SK-N-SH (cell line): Measurements from ENCODE around the gene DCDC1. TPM values are rescaled to one million over a fixed set of nuclear protein-coding genes. Genes with fewer than 3 reads are reported as not detected.

Source experiments
- CTCF ChIA-PET: fragments of 300-600, 350-600 bp; formaldehyde crosslinking; extraction: SDS; loops from one replicate; lab custom pipeline; 2021; lab: Yijun Ruan, JAX
- POLR2A ChIA-PET: fragments of 350-600 bp; sonication (Branson Sonifier 250); formaldehyde crosslinking; extraction: SDS; loops from one replicate; lab custom pipeline; 2020; ENCODE audit warnings: antibody characterized with exemption, inconsistent platforms; lab: Yijun Ruan, JAX
- DNase-seq: peaks from one replicate; pipeline ENCODE4 v3.0.0; 2012
- H2AFZ ChIP-seq: fragments of 200-600 bp; sonication (generic); 2 replicates; pipeline ENCODE4 v1.8.1; 2016; ENCODE audit warnings: antibody characterized with exemption, mild to moderate bottlenecking, low read depth
- H3F3A ChIP-seq: fragments of 200-600 bp; sonication (generic); replicated peaks from 2 replicates; pipeline ENCODE3; 2016; ENCODE audit warnings: antibody characterized with exemption, mild to moderate bottlenecking; ENCODE audit not compliant: insufficient read depth
- H3K27ac ChIP-seq, 2 experiments: fragments of 200-500 bp in 1 of 2; fragments of 200-600 bp in 1 of 2; sonication (Bioruptor generic) in 1 of 2; sonication (generic), shearing (Covaris generic) in 1 of 2; 2 replicates each; pipeline versions ENCODE4 v1.5.1 to v1.6.1; 2014 to 2016; ENCODE audit warnings: low read depth in 2 of 2, inconsistent platforms in 1 of 2, low read length in 1 of 2, mild to moderate bottlenecking in 1 of 2, mixed read lengths in 1 of 2
- H3K27me3 ChIP-seq: fragments of 200-600 bp; sonication (generic), shearing (Covaris generic); 2 replicates; pipeline ENCODE4 v1.6.1; 2016; ENCODE audit warnings: mixed run types; ENCODE audit not compliant: insufficient read depth
- H3K36me3 ChIP-seq, 2 experiments: fragments of 200-500 bp in 1 of 2; fragments of 200-600 bp in 1 of 2; sonication (Bioruptor generic) in 1 of 2; sonication (generic) in 1 of 2; replicated peaks in 1 of 2; 2 replicates each; pipeline versions ENCODE3 to v1.5.1; 2014 to 2016; ENCODE audit warnings: low read length in 1 of 2, mild to moderate bottlenecking in 1 of 2; ENCODE audit not compliant: insufficient read depth in 2 of 2, control insufficient read depth in 1 of 2
- H3K4me1 ChIP-seq, 2 experiments: fragments of 200-500 bp in 1 of 2; fragments of 200-600 bp in 1 of 2; sonication (Bioruptor generic) in 1 of 2; sonication (generic), shearing (Covaris generic) in 1 of 2; 2 replicates each; pipeline versions ENCODE4 v1.5.1 to v1.6.1; 2014 to 2016; ENCODE audit warnings: low read depth in 1 of 2, low read length in 1 of 2, mixed run types in 1 of 2; ENCODE audit not compliant: insufficient read depth in 2 of 2, control insufficient read depth in 1 of 2
- H3K4me2 ChIP-seq: fragments of 200-600 bp; sonication (generic), shearing (Covaris generic); 2 replicates; pipeline ENCODE4 v1.6.1; 2017; ENCODE audit warnings: mixed run types
- H3K4me3 ChIP-seq, 2 experiments: fragments of 200-500 bp in 1 of 2; fragments of 200-600 bp in 1 of 2; sonication (Bioruptor generic) in 1 of 2; sonication (generic), shearing (Covaris generic) in 1 of 2; 2 replicates each; pipeline versions ENCODE4 v1.5.1 to v1.8.1; 2014 to 2016; ENCODE audit warnings: low read depth in 2 of 2, inconsistent platforms in 1 of 2, low read length in 1 of 2, mild to moderate bottlenecking in 1 of 2, mixed read lengths in 1 of 2, moderate library complexity in 1 of 2
- H3K79me2 ChIP-seq: fragments of 200-600 bp; sonication (generic); 2 replicates; pipeline ENCODE4 v1.8.1; 2017; ENCODE audit warnings: mild to moderate bottlenecking; ENCODE audit not compliant: insufficient read depth
- H3K9ac ChIP-seq: fragments of 200-600 bp; sonication (generic); 2 replicates; pipeline ENCODE4 v1.6.1; 2017; ENCODE audit warnings: mixed run types
- H3K9me2 ChIP-seq: fragments of 200-600 bp; sonication (generic); 2 replicates; pipeline ENCODE4 v1.6.1; 2017; ENCODE audit warnings: mixed run types
- H3K9me3 ChIP-seq: fragments of 200-600 bp; sonication (generic); 2 replicates; pipeline ENCODE4 v1.6.1; 2017; ENCODE audit warnings: mixed run types, mild to moderate bottlenecking, moderate library complexity
- H4K20me1 ChIP-seq: fragments of 200-600 bp; sonication (generic); 2 replicates; pipeline ENCODE4 v1.6.1; 2017; ENCODE audit warnings: mild to moderate bottlenecking, mixed run types; ENCODE audit not compliant: insufficient read depth
- CHD2 ChIP-seq: fragments of 150-350 bp; IDR thresholded peaks from 2 replicates; pipeline ENCODE4 v1.6.1; 2018; ENCODE audit warnings: low read length; ENCODE audit not compliant: partially characterized antibody
- CTCF ChIP-seq: fragments of 200-600 bp; sonication (generic); IDR thresholded peaks from 2 replicates; pipeline ENCODE4 v1.6.1; 2017; ENCODE audit warnings: antibody characterized with exemption, mild to moderate bottlenecking, moderate library complexity
- GABPA ChIP-seq: IDR thresholded peaks from 2 replicates; pipeline ENCODE4 v1.4.0; 2012; ENCODE audit warnings: low read depth, mild to moderate bottlenecking
- JUND ChIP-seq: IDR thresholded peaks from 2 replicates; pipeline ENCODE4 v1.4.0; 2012
- MAX ChIP-seq: IDR thresholded peaks from 2 replicates; pipeline ENCODE4 v1.4.0; 2012; ENCODE audit warnings: low read depth
- MEF2A ChIP-seq: IDR thresholded peaks from 2 replicates; pipeline ENCODE4 v1.4.0; 2012; ENCODE audit warnings: low read depth, borderline replicate concordance
- MXI1 ChIP-seq: IDR thresholded peaks from 2 replicates; pipeline ENCODE4 v1.6.1; 2012; ENCODE audit warnings: mild to moderate bottlenecking, low read depth, low read length, improper control_type of control experiment
- PBX3 ChIP-seq: IDR thresholded peaks from 2 replicates; pipeline ENCODE4; 2012
- REST ChIP-seq: IDR thresholded peaks from 2 replicates; pipeline ENCODE4 v1.6.1; 2012; ENCODE audit warnings: mild to moderate bottlenecking, low read depth, low read length, moderate library complexity
- RFX5 ChIP-seq: IDR thresholded peaks from 2 replicates; pipeline ENCODE4 v1.6.1; 2012; ENCODE audit warnings: mild to moderate bottlenecking, improper control_type of control experiment, low read length
- SIN3A ChIP-seq: IDR thresholded peaks from 2 replicates; pipeline ENCODE4 v1.6.1; 2012; ENCODE audit warnings: low read depth, mild to moderate bottlenecking, low read length, moderate library complexity, borderline replicate concordance
- WGBS: methylation state at CpG from one replicate; pipeline ENCODE4 v1.1.6; 2017; ENCODE audit warnings: low lambda C conversion rate; 5-methylcytosine and 5-hydroxymethylcytosine counted together
- polyA plus RNA-seq, 3 experiments: library from polyadenylated mRNA; depleted of rRNA; stranded (reverse); fragments of >200 nt; gene quantifications; 2 replicates each; pipeline ENCODE4 v1.2.3, GENCODE V29; 2012

Gene DCDC1
- polyA plus RNA-seq, 1 of the 3 experiments (the other 2 are of a cell fraction): 0.12 TPM

GRCh38 chr11:30876663-30877396 lies 492.7 kb downstream of the DCDC1 start:
- Histone ChIP-seq H3K9me2 (no peaks in the 10 kb centered on the region), H3K36me3 (no peaks in the 10 kb centered on the region), H3K27ac (no peak overlapping the region)
- TF ChIP-seq MEF2A (no peak), JUND (no peak), SIN3A (no peak), GABPA (no peak), CTCF (no peak), MAX (no peak), CHD2 (no peak), MXI1 (no peak), REST (no peak), PBX3 (no peak), RFX5 (no peak)
- TF ChIP-seq, all 33 proteins: peak for 0
- no peaks in the 10 kb centered on the region for H3K79me2 ChIP-seq
- no peaks in the 10 kb centered on the region for H3K9me3 ChIP-seq
- POLR2A ChIA-PET: no interaction called here
- H3K27me3 ChIP-seq: no peaks in the 10 kb centered on the region
- 21% methylated on average over 2 of the region's 2 CpGs for WGBS
- no peak overlapping the region for H3K4me2 ChIP-seq
- CTCF ChIA-PET: interaction anchor here (1.1 kb wide), 1 partner anchor 37 kb away, joined by 3 read pairs; no protein-coding TSS in a partner anchor
- H3K4me3 ChIP-seq: no peak overlapping the region
- no peaks in the 10 kb centered on the region for H4K20me1 ChIP-seq
- peaks cover 0 to 22% of the 10 kb centered on the region in 2 experiments; a peak in 3 of 4 replicates for H3K4me1 ChIP-seq
- no peak overlapping the region for H2AFZ ChIP-seq
- no peaks in the 10 kb centered on the region for H3F3A ChIP-seq
- DNase-seq: no peak
- no peak overlapping the region for H3K9ac ChIP-seq
